GM18867 (cell line): ENCODE data around the gene NEFH.
"Not testable (repeated sequence)": the region's sequence is repeated elsewhere in the genome, so short reads cannot be mapped to it uniquely, and the experiment has no call there.

Experiments
- ATAC-seq: cut with Tn5 transposase; IDR thresholded peaks from one replicate; pipeline ENCODE4 v1.9.1; 2021; ENCODE audit warnings: mild to moderate bottlenecking, moderate library complexity; ENCODE audit not compliant: unreplicated experiment

NEFH gene

DNA sequence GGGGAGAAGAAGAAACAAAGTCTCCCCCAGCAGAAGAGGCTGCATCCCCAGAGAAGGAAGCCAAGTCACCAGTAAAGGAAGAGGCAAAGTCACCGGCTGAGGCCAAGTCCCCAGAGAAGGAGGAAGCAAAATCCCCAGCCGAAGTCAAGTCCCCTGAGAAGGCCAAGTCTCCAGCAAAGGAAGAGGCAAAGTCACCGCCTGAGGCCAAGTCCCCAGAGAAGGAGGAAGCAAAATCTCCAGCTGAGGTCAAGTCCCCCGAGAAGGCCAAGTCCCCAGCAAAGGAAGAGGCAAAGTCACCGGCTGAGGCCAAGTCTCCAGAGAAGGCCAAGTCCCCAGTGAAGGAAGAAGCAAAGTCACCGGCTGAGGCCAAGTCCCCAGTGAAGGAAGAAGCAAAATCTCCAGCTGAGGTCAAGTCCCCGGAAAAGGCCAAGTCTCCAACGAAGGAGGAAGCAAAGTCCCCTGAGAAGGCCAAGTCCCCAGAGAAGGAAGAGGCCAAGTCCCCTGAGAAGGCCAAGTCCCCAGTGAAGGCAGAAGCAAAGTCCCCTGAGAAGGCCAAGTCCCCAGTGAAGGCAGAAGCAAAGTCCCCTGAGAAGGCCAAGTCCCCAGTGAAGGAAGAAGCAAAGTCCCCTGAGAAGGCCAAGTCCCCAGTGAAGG lies 9.2 kb downstream of the NEFH start:
- not testable (repeated sequence) for ATAC-seq

DNA sequence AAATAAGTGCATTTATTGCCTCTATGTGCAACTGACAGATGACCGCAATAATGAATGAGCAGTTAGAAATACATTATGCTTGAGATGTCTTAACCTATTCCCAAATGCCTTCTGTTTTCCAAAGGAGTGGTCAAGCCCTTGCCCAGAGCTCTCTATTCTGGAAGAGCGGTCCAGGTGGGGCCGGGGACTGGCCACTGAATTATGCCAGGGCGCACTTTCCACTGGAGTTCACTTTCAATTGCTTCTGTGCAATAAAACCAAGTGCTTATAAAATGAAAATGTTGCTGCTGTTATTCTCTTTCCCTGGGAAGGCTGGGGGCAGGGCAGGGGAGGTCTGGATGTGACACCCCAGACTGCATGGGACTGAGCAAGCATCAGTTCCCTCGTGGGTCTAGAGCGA lies 11.0 kb downstream of the NEFH start:
- no peak for ATAC-seq

DNA sequence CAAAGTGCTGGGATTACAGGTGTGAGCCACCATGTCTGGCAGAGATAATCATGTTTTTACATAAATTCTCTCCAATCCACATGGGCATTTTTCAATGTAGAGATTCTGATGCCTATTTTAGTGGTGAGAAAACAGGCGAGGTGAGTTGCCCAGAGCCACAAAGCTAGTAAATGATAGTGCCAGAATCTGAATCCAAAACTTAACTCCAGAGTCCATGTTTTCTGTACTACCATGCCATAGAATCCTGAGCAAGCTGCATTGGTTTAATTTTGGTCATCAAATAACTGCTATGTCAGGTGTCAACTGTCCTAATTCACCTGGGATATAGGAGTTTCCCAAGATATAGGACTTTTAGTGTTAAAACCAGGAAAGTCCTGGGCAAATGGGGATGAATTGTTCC lies 13.6 kb downstream of the NEFH start:
- no peak for ATAC-seq

DNA sequence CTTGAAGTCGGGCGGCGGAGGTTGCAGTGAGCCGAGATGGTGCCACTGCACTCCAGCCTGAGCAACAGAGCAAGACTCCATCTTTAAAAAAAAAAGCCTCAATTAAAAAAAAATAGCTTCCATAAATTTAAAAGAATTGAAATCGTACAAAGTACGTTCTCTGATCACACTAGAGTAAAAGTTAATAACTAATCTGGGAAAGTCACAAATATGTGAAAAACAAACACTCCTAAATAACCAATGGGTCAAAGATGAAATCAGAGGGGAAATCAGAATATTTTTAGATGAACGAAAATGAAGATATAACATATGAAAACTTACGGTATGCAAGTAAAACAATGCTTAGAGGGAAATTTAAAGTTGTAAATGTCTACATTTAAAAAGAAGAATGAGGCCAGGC lies 19.8 kb downstream of the NEFH start:
- ATAC-seq, result no peak

DNA sequence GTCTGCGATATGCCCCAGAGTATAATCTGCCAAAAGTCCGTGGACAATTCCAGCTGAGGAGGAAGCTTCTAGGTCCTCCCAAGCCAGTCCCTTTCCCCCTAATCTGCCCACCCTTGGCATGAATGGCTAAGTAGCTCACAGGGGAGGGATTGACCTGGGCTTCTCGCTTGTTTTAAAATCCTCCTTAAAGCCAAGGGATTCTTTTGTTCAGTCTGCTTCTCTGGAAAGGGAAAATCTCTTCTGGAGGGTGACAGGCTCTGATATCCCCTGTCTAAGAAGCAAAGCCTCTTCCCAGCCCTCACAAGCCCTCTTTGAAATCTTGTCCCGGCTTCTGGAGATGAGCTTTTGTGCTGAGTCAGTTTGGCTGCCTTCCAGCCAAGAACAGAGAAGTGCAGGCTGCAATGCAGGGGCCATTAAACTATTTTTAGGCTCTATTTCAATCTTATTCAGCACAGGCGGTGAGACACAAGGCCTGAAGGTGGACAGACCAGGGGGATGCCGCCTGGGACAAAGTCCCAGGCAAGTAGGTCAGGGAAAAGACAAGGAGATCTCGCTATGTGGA lies 23.9 kb downstream of the NEFH start:
- ATAC-seq, result no peak

DNA sequence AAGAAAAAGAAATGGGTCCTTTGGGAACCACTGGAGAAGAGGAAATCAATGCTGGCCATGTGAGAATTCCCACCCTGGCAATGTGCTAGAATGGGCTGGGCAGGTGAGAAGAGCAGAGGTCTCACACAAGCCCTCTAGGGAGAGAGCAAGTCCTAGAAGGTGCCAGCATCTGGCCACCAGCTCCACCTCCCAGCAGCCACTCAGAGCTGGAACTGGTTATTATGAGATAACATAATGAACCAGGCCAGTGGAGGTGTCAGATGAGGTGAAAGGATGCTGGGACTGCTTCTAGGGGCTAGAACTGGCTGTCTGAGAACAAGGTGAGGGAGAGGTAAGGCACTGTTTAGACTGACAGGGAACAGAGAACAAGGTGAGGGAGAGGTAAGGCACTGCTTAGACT lies 29.3 kb downstream of the NEFH start:
- ATAC-seq, result no peak

DNA sequence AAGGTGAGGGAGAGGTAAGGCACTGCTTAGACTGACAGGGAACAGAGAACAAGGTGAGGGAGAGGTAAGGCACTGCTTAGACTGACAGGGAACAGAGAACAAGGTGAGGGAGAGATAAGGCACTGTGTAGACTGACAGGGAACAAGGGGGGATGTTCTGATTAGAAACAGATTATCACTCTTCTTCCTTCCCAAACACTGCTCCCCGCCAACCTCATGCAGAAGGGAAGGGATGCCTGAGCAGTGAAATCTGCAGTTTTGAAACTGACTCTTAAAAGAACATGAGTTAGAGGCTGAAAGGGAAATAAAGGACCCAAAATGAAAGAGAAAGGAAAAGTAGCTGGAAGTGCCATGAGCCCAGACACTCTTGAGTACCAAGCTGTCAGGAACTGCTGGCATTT lies 29.8 kb downstream of the NEFH start:
- no peak for ATAC-seq

DNA sequence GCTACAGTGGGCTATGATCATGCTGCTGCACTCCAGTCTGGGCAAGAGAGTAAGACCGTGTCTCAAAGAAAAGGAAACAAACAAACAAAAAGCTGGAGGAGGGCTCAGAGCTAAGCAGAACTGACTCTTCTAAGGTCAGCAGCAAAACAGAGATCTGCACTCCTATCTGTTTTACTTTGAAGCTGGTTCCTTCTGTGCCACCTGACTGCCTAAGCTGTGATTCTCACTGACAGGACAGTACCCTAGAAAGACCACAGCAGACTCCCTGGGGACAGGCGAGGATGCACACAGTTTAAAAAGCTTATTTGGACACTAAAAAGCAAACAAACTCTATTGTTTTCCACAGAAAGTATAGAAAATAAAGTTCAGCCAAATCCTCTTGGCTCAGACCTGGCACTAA lies 30.5 kb downstream of the NEFH start:
- ATAC-seq, result no peak

DNA sequence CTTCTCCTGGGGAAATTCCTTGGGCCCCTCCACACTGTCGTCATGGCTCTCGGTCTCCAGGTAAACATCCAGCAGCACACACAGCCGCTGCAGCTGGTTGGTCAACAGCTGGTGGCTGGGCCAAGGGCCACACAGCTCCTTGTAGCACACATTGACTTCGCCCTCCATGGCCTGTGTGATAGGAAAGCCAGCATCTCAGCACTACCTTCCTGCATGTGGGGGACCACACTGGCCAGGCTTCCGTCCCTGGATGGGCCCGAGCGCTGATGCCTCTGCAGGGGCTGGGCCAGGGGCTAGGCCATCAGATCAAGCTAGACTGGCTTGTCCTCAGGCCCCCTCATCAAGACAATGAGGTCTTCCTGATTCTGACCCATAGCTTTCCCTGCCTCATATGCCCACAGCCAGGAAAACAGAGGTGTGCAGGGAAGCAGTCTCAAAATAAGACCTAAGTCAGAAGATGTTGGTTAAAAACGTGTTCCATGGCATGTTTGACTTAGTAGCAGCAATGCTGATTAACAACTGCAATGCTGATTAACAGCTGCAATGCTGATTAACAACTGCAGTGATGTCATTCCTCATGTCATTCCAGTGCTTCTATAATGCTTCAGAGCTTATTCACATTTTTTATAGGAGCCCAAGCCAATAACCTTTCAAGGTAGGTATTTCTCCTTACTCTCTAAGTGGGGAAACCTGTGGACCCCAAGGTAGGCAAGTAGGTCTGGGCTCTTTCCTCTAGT lies 31.3 kb downstream of the NEFH start:
- ATAC-seq, result no peak

DNA sequence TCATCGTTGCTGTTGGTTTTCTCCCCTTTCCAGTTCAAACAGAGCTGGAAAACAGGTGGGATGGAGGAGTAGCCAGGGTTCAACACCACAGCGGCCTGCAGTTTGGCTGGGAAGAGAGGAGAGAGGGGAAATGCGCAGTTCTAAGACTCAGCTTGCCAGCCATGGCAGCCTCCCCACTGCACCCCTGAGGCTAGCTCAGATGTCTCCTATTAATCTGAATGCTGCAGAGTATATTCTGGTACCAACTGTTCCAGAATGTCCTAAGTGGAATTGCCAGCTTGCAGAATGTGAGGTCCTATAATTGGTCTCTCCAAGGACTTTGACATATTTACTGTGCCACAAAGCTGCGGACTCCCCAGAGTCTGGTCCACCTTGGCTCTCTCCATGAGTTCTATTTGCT lies 32.0 kb downstream of the NEFH start:
- no peak for ATAC-seq

DNA sequence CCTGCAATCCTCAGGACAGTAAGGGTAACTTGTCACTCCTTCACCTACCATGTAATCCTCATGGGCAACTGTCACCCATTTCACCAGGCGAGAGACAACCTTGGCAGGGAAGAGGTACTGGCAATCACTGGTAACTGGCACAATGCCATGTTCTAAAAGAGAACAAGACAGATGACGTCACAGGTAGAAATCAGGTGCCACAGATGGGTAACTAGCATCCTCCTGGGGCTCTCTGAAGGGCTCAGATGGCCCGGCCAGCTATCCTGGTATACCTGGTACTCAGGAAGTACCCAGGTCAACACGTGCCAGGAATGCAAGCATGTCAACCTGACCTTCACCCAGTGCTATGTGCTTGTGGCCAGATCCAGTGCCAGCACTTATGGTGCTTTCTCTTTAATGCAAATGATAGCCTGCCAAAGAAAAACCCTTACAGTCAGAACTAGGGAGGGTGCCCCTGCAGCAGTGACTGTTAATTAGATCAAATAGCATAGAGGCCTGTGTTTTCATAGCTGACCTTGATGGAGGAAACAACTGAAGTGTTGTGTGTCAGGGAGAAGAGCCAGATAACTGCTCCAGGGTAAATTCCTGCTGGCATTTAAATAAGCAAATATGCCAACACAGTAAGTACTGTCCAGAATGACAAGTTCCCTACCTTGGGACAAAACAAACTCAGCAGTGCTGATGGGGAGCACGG lies 37.3 kb downstream of the NEFH start:
- ATAC-seq, result no peak

DNA sequence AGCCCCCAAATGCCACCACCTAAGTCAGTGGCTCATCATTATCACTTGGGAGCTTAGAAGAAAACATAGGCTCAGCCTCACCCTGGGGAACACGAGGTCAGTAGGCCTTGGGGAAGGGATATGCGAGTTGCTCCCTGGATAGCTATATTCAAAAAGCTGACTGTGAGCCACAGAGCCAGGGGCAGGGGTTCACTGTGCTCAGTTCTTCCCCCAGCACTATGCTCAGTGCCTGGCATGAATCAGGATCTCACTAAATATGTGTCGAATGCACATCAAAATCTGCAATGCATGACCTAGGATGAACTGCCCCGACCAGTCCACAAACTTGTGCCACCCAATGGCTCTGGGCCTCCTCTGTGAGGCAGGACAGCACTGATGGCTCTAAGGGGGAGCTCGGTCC lies 38.4 kb downstream of the NEFH start:
- ATAC-seq, result no peak

DNA sequence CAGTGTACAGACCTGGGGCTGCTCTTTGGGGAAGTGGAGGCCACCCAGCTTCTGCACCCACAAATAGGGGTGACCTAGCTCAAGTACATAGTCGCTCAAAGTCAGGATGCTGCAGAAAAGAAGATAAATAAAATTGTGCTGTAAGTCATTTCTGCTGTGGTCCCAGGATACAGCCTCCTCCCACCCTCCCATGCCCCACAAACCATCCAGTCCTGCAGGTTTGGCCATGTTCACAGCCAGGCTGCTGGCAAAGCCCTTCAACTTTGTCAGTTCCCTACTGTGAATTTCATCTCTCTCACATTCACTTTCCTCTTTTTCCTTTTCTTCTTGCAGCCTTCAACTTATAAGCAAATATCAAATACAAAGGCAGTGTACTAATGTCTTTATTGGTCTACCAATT lies 40.0 kb downstream of the NEFH start:
- no peak for ATAC-seq

DNA sequence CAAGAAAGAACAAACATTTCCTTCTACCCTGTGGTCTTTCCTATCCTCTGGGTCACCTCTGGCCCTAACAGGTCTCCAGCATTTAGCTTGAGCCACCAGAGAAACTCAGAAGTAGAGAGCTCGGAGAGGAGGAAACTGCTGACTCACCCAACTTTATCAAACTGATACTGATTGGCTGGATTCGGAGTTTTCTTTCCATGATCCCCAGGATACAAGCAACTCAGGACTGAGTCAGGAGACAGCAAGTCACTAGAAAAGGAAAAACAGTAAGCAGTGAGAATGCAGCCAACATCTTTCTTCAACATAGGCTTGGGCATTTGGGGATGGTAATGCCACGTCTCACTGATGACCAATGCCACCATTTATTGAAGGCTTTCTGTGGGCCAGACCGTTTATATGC lies 40.8 kb downstream of the NEFH start:
- ATAC-seq, result no peak

DNA sequence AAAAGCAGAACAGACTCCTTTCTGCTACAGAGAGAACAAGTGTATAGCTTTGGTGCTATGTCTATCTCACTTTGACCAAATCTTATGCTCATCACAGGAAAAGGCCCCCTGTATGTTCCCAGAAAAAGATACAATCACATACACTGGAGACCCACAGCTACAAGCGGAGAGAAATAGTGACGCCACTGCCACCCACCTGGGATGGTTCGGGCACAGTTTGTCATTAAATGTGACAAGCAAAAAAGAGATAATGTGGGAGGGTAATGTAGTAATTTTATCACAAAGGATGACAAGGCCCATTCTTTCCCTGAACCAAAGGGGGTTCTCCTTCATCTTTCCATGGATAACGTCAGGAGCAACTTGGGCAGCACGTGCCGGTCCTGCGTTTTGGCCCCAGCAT lies 41.5 kb downstream of the NEFH start:
- no peak for ATAC-seq

DNA sequence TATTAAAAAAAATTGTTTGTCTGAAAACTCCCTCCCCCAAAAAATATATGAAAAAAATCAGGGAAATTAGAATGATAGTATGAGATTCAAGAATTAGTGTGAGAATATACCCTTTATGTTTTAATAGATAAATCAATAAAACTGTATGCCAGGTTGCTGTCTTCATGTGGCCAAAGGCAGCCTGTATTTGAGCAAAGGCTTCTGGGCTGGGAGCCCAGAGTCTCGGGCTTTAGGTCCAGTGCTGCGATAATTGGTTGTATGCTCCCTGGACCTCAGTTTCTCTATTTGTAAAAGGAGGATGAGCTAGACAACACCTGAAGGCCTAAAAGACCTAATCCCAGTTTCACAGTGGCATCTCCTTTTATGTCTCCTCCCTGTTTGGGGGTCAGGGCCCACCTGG lies 43.7 kb downstream of the NEFH start:
- no peak for ATAC-seq

DNA sequence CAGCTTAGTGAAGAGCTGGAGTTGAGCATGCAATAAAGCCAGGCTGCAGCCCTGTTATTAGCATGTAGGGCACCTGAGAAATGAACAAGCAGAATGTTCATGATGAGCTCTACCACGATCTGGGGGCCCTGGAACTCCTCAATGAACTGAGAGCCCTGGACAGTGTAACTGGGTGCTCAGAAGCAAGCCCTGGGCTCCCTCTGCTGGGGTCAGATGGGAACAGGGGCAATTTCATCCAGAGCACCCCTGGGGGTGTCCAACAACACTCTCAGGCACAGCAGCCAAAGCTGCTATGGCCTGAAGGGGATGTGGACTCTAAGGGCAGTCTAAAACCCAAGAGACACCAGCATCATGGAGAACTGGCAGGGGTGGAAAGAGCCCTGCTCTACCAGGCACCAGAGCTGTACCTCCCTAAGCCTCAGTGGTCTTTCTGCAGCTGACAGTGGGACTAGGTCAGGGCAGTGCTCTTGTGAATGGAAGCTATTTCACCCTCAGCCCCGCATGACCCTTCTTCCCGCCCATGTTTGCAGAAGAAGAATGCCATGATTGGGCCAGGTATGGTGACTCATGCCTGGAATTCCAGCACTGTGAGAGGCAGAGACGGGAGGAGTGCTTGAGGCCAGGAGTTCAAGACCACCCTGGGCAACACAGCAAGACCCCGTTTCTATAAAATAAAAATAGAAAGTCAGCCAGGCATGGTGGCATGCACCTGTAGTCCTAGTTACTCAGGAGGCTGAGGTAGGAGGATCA lies 44.6 kb downstream of the NEFH start:
- ATAC-seq, result no peak

DNA sequence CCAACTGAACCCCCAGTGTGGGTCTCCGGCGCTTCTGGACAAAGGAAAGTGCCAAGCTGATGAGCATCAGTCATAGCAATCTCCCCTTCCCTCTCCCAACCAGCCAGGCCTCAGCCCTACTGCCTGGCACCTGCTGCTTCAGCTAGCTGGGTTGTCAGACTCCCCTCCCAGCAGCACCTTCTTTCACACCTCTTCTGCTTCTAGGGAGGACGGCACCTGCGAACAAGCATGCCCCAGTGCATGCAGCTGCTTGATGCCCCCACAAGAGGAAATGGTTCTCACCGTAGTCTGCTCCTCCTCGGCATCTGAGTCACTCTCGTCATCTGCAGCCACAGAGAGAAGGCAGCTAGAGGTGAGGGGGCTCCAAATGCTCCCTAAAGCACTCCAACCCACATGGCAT lies 48.1 kb downstream of the NEFH start:
- no peak for ATAC-seq

DNA sequence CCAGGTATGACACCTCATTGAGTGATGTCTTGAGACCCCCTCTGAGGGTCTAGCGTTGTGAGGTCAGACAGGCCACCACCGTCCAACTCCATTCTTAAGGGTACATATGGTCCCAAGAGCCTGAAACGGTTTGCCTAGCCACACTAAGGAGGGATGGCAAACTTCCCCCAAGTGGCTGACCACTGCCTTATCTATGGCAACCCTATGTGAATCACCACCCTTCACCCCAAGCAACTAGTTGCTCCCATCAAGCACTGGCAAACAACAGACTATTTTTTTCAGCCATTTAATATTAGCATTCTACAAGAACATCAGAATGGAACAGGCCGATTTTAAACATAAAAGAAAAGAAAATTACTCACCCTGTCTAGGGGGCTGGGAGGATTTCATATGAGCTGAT lies 50.7 kb downstream of the NEFH start:
- no peak for ATAC-seq

DNA sequence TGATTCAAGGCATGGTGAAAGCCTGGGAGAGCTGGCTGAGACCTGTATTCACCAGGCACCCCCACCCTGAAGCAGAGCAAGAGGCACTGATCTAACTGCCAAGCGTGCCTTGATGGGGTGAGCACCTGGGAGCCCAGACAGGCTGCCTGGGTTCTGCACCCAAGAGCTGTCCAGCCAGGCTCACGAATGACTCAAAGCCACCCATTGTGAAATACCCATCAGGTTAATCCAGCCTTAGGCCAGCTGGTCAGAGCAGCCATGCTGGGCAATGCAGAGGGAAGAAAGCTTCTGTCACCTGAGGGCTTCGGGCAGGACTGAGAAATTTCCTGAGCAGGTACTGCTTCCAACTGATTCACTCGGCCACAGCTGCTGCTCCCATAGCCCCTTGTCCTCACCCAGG lies 51.4 kb downstream of the NEFH start:
- no peak for ATAC-seq

DNA sequence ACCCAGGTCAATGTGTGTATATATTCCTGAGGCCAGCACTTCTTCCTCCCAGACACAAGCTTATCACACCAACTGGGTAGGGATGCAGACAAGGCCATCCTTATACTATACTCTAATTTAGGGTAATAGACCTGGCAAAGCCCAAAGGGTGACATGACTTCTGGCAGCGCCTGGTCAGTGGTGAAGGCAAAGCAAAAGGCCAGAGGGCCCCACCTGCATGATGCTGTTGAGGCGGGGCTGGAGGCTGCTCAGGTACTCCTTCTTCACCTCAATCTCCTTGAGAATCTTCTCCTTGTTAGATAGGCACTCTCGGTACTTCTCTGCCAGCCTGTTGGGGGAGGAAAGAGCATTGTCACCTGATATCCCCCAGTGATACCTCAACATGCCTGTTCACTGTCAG lies 56.4 kb downstream of the NEFH start:
- ATAC-seq, result no peak
